ENCODE measurements around the gene INPP5A. TPM values are rescaled to one million over a fixed set of nuclear protein-coding genes. Genes with fewer than 3 reads are reported as not detected.

The INPP5A gene
- total and polyA plus RNA-seq, 9 of the 15 experiments (the other 6 are each of a cell fraction or from before 2014, with no cell fraction given): 0.66 to 11.6 (median 7.7) TPM

GRCh38 chr10:132603851-132604533 is 66.4 kb downstream of the INPP5A start:
- WGBS (ENCODE audit: insufficient coverage, low coverage, missing lambda C conversion rate): 44% methylated on average over 4 of the region's 30 CpGs
- FAIRE-seq: no peak
- BruUV-seq (replicated peaks): no TSS peak
- in situ Hi-C loops (cut with MboI): no loop called here
- no peak overlapping the region for H3K27ac ChIP-seq (ENCODE audit: extremely low read depth, low read depth, low read length)
- no peaks in the 10 kb centered on the region for H4K20me1 ChIP-seq (replicated peaks; ENCODE audit: control insufficient read depth, insufficient read depth, low read length)
- ChIA-PET POLR2A (no interaction called here), CTCF (ENCODE audit: low intra/inter-chr PET ratio) (no interaction called here)
- H3K4me1 ChIP-seq (replicated peaks in 1 of 2; ENCODE audit: control insufficient read depth in 2 of 2, insufficient read depth in 2 of 2, low read length in 2 of 2): peaks cover 0 to 23% of the 10 kb centered on the region in 2 experiments; a peak in 2 of 5 replicates
- H3K9me3 ChIP-seq (replicated peaks; ENCODE audit: control insufficient read depth, insufficient read depth, low read depth, low read length): no peaks in the 10 kb centered on the region
- no peak overlapping the region for H3K4me2 ChIP-seq (ENCODE audit: insufficient read depth, low read length)
- no peak for DNase-seq (ENCODE audit: extremely low read depth in 1 of 4, low spot score in 3 of 4)
- H3K27me3 ChIP-seq (ENCODE audit: control insufficient read depth in 2 of 2, insufficient read depth in 2 of 2, low read length in 2 of 2): no peaks in the 10 kb centered on the region
- no peaks in the 10 kb centered on the region for H3K36me3 ChIP-seq (ENCODE audit: control insufficient read depth, insufficient read depth, low read length)
- H3K79me2 ChIP-seq (ENCODE audit: control insufficient read depth, insufficient read depth, low read length): no peaks in the 10 kb centered on the region; the same call in 2 of the 3 replicates
- no peak for ATAC-seq
- no peak overlapping the region for H3K9ac ChIP-seq (ENCODE audit: insufficient read depth in 1 of 2, low read depth in 2 of 2, low read length in 2 of 2)
- no peak overlapping the region for H2AFZ ChIP-seq (ENCODE audit: low read depth, low read length)
- H3K4me3 ChIP-seq: no peak overlapping the region
- no peaks in the 10 kb centered on the region for H3K9me1 ChIP-seq (ENCODE audit: control insufficient read depth, insufficient read depth, low read length)
- intact Hi-C loops (cut with micrococcal nuclease): no loop called here
- TF ChIP-seq NR2C1 (IDR thresholded peaks at IDR 0.05): no peak
- no peak for TF ChIP-seq NR2C1 (tag; IDR thresholded peaks at IDR 0.05)
- TF ChIP-seq RFX7 (CRISPR knock-in tag; IDR thresholded peaks at IDR 0.05): no peak
- TF ChIP-seq, protein P1, sequence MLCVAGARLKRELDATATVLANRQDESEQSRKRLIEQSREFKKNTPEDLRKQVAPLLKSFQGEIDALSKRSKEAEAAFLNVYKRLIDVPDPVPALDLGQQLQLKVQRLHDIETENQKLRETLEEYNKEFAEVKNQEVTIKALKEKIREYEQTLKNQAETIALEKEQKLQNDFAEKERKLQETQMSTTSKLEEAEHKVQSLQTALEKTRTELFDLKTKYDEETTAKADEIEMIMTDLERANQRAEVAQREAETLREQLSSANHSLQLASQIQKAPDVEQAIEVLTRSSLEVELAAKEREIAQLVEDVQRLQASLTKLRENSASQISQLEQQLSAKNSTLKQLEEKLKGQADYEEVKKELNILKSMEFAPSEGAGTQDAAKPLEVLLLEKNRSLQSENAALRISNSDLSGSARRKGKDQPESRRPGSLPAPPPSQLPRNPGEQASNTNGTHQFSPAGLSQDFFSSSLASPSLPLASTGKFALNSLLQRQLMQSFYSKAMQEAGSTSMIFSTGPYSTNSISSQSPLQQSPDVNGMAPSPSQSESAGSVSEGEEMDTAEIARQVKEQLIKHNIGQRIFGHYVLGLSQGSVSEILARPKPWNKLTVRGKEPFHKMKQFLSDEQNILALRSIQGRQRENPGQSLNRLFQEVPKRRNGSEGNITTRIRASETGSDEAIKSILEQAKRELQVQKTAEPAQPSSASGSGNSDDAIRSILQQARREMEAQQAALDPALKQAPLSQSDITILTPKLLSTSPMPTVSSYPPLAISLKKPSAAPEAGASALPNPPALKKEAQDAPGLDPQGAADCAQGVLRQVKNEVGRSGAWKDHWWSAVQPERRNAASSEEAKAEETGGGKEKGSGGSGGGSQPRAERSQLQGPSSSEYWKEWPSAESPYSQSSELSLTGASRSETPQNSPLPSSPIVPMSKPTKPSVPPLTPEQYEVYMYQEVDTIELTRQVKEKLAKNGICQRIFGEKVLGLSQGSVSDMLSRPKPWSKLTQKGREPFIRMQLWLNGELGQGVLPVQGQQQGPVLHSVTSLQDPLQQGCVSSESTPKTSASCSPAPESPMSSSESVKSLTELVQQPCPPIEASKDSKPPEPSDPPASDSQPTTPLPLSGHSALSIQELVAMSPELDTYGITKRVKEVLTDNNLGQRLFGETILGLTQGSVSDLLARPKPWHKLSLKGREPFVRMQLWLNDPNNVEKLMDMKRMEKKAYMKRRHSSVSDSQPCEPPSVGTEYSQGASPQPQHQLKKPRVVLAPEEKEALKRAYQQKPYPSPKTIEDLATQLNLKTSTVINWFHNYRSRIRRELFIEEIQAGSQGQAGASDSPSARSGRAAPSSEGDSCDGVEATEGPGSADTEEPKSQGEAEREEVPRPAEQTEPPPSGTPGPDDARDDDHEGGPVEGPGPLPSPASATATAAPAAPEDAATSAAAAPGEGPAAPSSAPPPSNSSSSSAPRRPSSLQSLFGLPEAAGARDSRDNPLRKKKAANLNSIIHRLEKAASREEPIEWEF (CRISPR knock-in tag; IDR thresholded peaks at IDR 0.05): no peak
- no peak for TF ChIP-seq ETV5 (CRISPR knock-in tag; IDR thresholded peaks at IDR 0.05; ENCODE audit: low read depth)
- TF ChIP-seq ZNF354B (CRISPR knock-in tag; IDR thresholded peaks at IDR 0.05): no peak
- TF ChIP-seq, protein P2, sequence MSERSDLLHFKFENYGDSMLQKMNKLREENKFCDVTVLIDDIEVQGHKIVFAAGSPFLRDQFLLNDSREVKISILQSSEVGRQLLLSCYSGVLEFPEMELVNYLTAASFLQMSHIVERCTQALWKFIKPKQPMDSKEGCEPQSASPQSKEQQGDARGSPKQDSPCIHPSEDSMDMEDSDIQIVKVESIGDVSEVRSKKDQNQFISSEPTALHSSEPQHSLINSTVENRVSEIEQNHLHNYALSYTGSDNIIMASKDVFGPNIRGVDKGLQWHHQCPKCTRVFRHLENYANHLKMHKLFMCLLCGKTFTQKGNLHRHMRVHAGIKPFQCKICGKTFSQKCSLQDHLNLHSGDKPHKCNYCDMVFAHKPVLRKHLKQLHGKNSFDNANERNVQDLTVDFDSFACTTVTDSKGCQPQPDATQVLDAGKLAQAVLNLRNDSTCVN (CRISPR knock-in tag; IDR thresholded peaks at IDR 0.05): no peak
- TF ChIP-seq, protein P3, sequence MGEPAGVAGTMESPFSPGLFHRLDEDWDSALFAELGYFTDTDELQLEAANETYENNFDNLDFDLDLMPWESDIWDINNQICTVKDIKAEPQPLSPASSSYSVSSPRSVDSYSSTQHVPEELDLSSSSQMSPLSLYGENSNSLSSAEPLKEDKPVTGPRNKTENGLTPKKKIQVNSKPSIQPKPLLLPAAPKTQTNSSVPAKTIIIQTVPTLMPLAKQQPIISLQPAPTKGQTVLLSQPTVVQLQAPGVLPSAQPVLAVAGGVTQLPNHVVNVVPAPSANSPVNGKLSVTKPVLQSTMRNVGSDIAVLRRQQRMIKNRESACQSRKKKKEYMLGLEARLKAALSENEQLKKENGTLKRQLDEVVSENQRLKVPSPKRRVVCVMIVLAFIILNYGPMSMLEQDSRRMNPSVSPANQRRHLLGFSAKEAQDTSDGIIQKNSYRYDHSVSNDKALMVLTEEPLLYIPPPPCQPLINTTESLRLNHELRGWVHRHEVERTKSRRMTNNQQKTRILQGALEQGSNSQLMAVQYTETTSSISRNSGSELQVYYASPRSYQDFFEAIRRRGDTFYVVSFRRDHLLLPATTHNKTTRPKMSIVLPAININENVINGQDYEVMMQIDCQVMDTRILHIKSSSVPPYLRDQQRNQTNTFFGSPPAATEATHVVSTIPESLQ (CRISPR knock-in tag; IDR thresholded peaks at IDR 0.05): no peak
- no peak for TF ChIP-seq ZNF253 (CRISPR knock-in tag; conservative IDR thresholded peaks at IDR 0.05)
- TF ChIP-seq NFE2 (IDR thresholded peaks at IDR 0.05; ENCODE audit: low read depth): no peak
- no peak for TF ChIP-seq TFAP4 (CRISPR knock-in tag; IDR thresholded peaks at IDR 0.05; ENCODE audit: borderline replicate concordance)

Measured in K562 (cell line).